ENCODE results near the gene CUX1.

- TF ChIP-seq, protein P1, sequence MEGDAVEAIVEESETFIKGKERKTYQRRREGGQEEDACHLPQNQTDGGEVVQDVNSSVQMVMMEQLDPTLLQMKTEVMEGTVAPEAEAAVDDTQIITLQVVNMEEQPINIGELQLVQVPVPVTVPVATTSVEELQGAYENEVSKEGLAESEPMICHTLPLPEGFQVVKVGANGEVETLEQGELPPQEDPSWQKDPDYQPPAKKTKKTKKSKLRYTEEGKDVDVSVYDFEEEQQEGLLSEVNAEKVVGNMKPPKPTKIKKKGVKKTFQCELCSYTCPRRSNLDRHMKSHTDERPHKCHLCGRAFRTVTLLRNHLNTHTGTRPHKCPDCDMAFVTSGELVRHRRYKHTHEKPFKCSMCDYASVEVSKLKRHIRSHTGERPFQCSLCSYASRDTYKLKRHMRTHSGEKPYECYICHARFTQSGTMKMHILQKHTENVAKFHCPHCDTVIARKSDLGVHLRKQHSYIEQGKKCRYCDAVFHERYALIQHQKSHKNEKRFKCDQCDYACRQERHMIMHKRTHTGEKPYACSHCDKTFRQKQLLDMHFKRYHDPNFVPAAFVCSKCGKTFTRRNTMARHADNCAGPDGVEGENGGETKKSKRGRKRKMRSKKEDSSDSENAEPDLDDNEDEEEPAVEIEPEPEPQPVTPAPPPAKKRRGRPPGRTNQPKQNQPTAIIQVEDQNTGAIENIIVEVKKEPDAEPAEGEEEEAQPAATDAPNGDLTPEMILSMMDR (IDR thresholded peaks at IDR 0.05; ENCODE audit: insufficient read depth, low read depth, low read length) = no peak
- TF ChIP-seq EZH2 (IDR thresholded peaks at IDR 0.05; ENCODE audit: insufficient read depth, low read length) = peak; percentile 13
Observed at GRCh38 chr7:101814081-101814990, 3.1 kb upstream of the CUX1 start.

Data from astrocyte (in vitro differentiated cells and primary cell).